ENCODE results near the gene SLC6A4. TPM values are rescaled to one million over a fixed set of nuclear protein-coding genes. Genes with fewer than 3 reads are reported as not detected.

SLC6A4 gene
- total RNA-seq, 1 donor from 2014 or later: not detected

DNA sequence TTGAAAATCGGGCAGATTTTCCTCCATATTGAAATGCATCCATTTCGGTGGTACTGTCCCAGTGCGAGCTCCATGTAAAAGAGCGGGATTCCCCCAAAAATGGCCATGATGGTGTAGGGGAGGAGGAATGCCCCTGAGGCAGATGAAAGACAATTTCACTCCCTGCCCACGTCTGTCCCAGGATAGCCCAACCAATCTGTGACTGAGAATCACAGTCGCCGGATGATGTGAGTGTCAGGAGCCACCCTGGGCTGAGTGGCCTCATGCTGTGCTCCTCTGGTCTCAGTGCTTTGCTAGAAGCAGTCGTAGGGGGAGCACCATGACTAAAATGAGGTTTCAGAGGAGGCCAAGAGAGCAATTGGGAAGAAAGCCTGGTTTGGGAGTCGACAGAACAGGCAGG lies 16.7 kb downstream of the SLC6A4 start:
- DNase-seq (ENCODE audit: low read depth): no peak
- Histone ChIP-seq H3K27me3 (ENCODE audit: control insufficient read depth, insufficient read depth, low read length) (no peaks in the 10 kb centered on the region), H3K4me3 (ENCODE audit: low read depth, low read length) (no peak overlapping the region), H3K36me3 (ENCODE audit: control insufficient read depth, insufficient read depth, low read length) (no peaks in the 10 kb centered on the region)
- no peak for FAIRE-seq
- TF ChIP-seq, protein P1, sequence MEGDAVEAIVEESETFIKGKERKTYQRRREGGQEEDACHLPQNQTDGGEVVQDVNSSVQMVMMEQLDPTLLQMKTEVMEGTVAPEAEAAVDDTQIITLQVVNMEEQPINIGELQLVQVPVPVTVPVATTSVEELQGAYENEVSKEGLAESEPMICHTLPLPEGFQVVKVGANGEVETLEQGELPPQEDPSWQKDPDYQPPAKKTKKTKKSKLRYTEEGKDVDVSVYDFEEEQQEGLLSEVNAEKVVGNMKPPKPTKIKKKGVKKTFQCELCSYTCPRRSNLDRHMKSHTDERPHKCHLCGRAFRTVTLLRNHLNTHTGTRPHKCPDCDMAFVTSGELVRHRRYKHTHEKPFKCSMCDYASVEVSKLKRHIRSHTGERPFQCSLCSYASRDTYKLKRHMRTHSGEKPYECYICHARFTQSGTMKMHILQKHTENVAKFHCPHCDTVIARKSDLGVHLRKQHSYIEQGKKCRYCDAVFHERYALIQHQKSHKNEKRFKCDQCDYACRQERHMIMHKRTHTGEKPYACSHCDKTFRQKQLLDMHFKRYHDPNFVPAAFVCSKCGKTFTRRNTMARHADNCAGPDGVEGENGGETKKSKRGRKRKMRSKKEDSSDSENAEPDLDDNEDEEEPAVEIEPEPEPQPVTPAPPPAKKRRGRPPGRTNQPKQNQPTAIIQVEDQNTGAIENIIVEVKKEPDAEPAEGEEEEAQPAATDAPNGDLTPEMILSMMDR (IDR thresholded peaks at IDR 0.05; ENCODE audit: insufficient read depth, low read length, severe bottlenecking): no peak

DNA sequence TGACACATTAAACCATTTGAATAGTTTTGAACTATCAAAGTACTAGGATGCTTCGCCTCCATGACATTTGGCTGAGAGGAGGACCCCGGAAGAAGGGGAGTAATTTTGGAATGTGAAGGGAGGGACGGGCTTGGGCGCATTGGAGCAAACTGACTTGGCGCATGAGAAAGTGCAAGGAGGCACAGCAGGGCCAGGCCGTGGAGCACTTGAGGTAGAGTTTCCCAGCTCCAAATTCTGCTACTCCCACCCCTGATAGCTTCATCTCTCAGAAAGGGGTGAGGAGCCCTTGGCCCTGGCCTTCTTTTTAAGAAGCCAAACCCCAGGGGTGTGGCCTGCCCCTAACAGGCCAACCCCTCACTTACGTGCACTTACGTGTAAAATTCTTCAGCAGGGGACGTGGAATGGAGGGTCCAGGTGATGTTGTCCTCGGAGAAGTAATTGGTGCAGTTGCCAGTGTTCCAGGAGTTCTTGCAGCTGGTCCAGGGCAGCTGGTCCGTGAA lies 17.7 kb downstream of the SLC6A4 start:
- Histone ChIP-seq H3K27me3 (ENCODE audit: control insufficient read depth, insufficient read depth, low read length) (no peaks in the 10 kb centered on the region), H3K36me3 (ENCODE audit: control insufficient read depth, insufficient read depth, low read length) (no peaks in the 10 kb centered on the region), H3K4me3 (ENCODE audit: low read depth, low read length) (no peak overlapping the region)
- DNase-seq (ENCODE audit: low read depth) (no peak), FAIRE-seq (no peak)
- TF ChIP-seq, protein P1 (IDR thresholded peaks at IDR 0.05; ENCODE audit: insufficient read depth, low read length, severe bottlenecking): no peak

DNA sequence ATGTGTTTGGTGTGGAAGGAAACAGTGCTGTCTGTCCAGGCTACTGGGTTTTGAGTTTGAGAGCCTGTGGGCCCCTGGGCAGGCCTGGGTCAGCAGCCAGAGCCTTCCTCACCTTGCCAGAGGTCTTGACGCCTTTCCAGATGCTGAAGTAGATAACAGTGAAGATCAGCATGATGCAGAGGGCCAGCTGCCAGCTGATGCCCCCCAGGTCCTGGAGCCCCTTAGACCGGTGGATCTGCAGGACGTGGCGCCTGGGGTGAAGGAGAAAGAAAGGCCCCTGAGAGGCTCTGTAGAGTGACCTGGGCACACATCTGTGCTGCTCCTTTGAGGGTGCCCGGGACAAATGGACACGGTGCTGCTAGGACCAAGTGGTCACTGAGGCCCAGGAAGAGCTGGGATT lies 18.4 kb downstream of the SLC6A4 start:
- Histone ChIP-seq H3K4me3 (ENCODE audit: low read depth, low read length) (no peak overlapping the region), H3K36me3 (ENCODE audit: control insufficient read depth, insufficient read depth, low read length) (no peaks in the 10 kb centered on the region), H3K27me3 (ENCODE audit: control insufficient read depth, insufficient read depth, low read length) (no peaks in the 10 kb centered on the region)
- FAIRE-seq (no peak), DNase-seq (ENCODE audit: low read depth) (no peak)
- TF ChIP-seq, protein P1 (IDR thresholded peaks at IDR 0.05; ENCODE audit: insufficient read depth, low read length, severe bottlenecking): no peak

DNA sequence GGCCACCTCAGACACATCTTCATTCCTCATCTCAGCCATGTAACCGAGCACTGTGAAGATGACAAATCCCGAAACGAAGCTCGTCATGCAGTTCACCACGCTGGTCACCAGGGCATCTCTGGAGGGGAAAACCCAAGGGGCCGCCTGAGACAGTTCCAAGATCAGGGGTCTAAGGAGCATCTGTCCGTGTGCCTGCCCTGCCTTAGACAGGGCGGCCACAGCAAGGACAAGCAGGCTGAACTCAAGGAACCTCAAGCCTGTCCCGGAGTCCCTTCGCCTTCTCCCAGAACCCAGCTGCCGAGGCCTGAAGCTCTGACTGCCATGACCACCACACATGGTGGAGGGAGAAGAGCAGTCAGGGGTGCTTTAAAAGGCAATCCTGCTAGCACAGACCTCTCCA lies 22.7 kb downstream of the SLC6A4 start:
- Histone ChIP-seq H3K27me3 (ENCODE audit: control insufficient read depth, insufficient read depth, low read length) (no peaks in the 10 kb centered on the region), H3K36me3 (ENCODE audit: control insufficient read depth, insufficient read depth, low read length) (no peaks in the 10 kb centered on the region), H3K4me3 (ENCODE audit: low read depth, low read length) (no peak overlapping the region)
- FAIRE-seq: no peak
- TF ChIP-seq, protein P1 (IDR thresholded peaks at IDR 0.05; ENCODE audit: insufficient read depth, low read length, severe bottlenecking): no peak
- DNase-seq (ENCODE audit: low read depth): no peak

DNA sequence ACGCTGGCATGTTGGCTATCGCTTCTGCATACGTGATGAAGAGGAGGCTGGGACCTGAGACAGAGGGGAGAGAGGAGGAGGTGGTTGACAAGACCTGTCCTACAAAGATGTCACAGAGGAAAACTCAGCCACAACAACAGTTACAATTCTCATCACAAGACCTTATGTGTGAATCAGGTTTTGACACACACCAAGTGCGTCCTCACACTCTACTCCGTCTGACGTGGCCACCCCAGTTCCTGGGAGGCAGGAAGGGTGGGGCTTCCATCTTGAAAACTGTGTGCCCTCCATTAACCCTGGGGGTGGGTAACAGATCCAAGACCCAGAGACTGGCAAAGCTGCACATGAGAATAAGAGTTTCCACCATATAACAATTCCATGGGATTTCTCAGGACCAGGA lies 24.1 kb downstream of the SLC6A4 start:
- FAIRE-seq (peak; percentile 66), DNase-seq (ENCODE audit: low read depth) (no peak)
- Histone ChIP-seq H3K27me3 (ENCODE audit: control insufficient read depth, insufficient read depth, low read length) (no peaks in the 10 kb centered on the region), H3K36me3 (ENCODE audit: control insufficient read depth, insufficient read depth, low read length) (no peaks in the 10 kb centered on the region), H3K4me3 (ENCODE audit: low read depth, low read length) (no peak overlapping the region)
- TF ChIP-seq, protein P1 (IDR thresholded peaks at IDR 0.05; ENCODE audit: insufficient read depth, low read length, severe bottlenecking): no peak

DNA sequence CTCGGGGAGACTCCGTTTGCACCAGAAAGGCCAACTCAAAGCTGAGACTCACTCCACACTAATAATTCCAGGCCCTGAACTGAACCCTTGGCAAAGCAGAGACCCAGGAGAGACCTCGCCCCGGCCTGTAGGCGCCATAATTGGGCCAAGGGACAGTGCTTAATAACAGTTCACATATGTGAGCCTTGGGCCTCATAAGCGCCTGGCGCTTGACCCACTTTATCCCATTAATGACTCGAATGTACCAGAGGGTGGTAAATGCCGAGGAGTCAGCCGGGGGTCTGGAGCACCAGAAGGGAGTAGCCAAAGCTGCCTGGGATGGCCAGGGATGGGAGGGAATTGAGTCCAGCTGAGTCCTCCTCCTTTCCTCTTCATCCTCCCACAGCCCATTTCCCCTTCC lies 24.6 kb downstream of the SLC6A4 start:
- Histone ChIP-seq H3K27me3 (ENCODE audit: control insufficient read depth, insufficient read depth, low read length) (no peaks in the 10 kb centered on the region), H3K36me3 (ENCODE audit: control insufficient read depth, insufficient read depth, low read length) (no peaks in the 10 kb centered on the region), H3K4me3 (ENCODE audit: low read depth, low read length) (no peak overlapping the region)
- no peak for FAIRE-seq
- no peak for DNase-seq (ENCODE audit: low read depth)
- TF ChIP-seq, protein P1 (IDR thresholded peaks at IDR 0.05; ENCODE audit: insufficient read depth, low read length, severe bottlenecking): no peak
